NB4 (cell line): ENCODE data around the gene BOC.

Experiments used
- CTCF ChIP-seq: IDR thresholded peaks from one replicate; pipeline ENCODE4 v1.5.1; 2012; ENCODE audit warnings: low read depth, low read length
- MAX ChIP-seq: IDR thresholded peaks from 2 replicates; pipeline ENCODE4 v1.6.1; 2011; ENCODE audit warnings: low read depth, low read length
- MYC ChIP-seq: IDR thresholded peaks from 2 replicates; pipeline ENCODE4 v1.6.1; 2011; ENCODE audit warnings: low read depth, low read length
- POLR2A ChIP-seq: IDR thresholded peaks from 2 replicates; pipeline ENCODE4 v1.6.1; 2011; ENCODE audit warnings: mild to moderate bottlenecking; ENCODE audit not compliant: insufficient read length; ENCODE audit errors: extremely low read depth

- TF ChIP-seq CTCF: no peak
- no peak for TF ChIP-seq MYC
- TF ChIP-seq POLR2A: no peak
- TF ChIP-seq MAX: no peak
Measured at GRCh38 chr3:113220721-113221120, 9.4 kb downstream of the BOC start.
